LoVo (cell line): ENCODE results near the gene FOXD3.
A peak's percentile ranks its signal among the peaks of the same experiment; 100 is the strongest.

Experiments used
- DNase-seq: peaks from one replicate; pipeline ENCODE4 v3.0.0-alpha.2; 2016; ENCODE audit warnings: low spot score

Gene FOXD3

DNA sequence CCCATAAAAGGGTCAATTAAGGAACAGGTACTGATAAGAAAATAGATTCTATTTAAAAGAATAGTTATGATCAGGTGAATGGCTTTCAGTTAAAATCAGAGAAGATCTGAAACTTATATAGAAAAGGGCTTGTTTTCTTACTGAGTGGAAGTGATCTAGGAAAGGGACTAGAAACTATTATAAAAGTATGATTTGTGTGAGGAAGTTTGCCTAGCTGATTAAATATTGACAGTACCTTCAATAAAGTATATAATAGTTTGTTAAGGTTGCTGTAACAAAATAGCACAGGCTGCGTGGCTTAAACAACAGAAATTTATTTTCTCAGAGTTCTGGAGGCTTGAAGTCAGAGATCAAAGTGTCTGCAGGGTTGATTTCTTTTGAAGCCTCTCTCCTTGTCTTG is 39.7 kb downstream of the FOXD3 start:
- no peak for DNase-seq

DNA sequence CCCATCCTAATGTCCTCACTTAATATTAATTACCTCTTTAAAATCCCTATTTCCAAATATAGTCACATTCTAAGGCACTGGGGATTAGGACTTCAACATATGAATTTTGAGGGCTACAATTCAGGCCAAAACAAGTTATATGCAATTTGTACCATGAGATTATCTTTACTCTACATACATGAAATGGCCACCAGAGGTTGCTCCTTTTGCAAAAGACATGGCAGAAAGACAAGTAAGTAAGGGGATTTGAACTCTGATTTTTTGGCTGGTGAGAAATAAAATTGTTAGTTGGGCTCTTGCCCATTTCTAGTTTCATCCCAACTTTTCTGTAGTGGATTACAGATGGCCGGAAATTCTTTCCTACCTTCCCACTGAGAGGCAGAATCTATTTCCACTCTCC is 40.2 kb downstream of the FOXD3 start:
- no peak for DNase-seq

DNA sequence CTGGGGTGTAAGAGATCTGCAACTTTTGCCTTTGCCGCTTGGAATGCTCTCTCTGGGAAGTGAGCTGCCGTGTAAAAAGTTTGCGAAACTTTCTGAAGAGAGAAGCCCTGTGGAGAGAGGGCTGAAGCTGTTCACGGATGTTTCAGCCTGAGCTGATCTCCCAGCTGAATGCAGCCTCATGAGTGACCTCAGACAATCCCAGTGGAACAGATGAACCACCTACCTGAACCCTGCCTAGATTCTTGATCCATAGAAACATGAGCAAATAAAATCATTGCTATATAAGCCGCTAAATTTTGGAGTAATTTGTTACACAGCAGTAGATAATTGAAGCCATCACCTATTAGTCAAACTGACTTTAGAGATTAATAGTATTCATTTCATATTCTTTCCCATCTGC is 40.6 kb downstream of the FOXD3 start:
- DNase-seq = no peak

DNA sequence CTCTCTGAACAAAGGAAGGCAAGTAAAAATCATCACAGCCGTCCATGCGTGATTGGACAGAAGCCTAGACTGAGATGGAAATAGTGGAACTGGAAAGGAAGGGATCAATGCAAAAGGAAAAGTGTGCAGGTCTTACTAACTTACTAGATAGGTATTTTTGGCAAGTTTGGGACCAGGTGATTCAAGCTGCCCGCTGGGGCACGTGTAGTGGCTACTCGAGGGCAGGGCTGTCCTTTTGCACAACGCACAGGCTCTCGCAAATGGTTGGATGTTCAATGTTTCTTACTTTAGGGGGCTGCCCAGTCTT is 44.5 kb downstream of the FOXD3 start:
- DNase-seq = no peak

- DNase-seq = peak; percentile 93
These were observed 45.1 kb downstream of the FOXD3 start, which contains the start of gene ALG6 for GRCh38 chr1:63367215-63368103. ALG6 (plus strand) TSS chr1:63367627; CDS start chr1:63370978, 3,351 bp downstream.

DNA sequence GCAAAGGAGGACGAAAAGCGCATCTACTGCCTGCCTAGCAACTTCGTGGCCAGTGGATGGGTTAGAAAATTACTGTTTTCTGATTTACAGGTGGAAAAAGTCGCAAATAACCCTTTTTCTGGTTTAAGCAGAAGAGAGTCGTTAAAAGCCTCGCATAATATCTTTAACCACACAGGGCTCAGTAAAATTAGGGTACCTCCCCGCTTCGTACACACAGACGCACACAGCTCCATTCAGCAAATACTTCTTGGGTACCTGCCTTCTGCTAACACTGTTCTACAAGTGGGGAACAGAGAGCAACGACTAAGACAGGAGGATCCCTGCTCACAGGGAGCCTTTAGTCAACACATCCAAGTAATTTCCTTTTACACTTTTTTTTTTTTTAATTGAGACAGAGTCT is 45.8 kb downstream of the FOXD3 start:
- DNase-seq = no peak
